Measurements from ENCODE around the gene PNKP. TPM values are rescaled to one million over a fixed set of nuclear protein-coding genes. Genes with fewer than 3 reads are reported as not detected.
A peak's percentile ranks its signal among the peaks of the same experiment; 100 is the strongest.

The PNKP gene
- total and polyA plus RNA-seq, 9 of the 15 experiments (the other 6 are each of a cell fraction or from before 2014, with no cell fraction given) = 2.8 to 85.4 (median 25.3) TPM

GRCh38 chr19:49889687-49890348 is 22.4 kb upstream of the PNKP start (continued):
- TF ChIP-seq ZBTB11 (CRISPR knock-in tag; IDR thresholded peaks at IDR 0.05) = no peak; a peak in 2 of 6 replicates
- TF ChIP-seq THAP12 (CRISPR knock-in tag; IDR thresholded peaks at IDR 0.05) = no peak
- TF ChIP-seq TCF3 (CRISPR knock-in tag; IDR thresholded peaks at IDR 0.05) = peak; percentile 59
- TF ChIP-seq CCAR2 (IDR thresholded peaks at IDR 0.05; ENCODE audit: low read depth, low read length) = no peak
- peak; percentile 97 for TF ChIP-seq CBX1 (IDR thresholded peaks at IDR 0.05; ENCODE audit: low read depth)
- TF ChIP-seq MAZ (CRISPR knock-in tag; conservative IDR thresholded peaks at IDR 0.05 in 1 of 2, IDR thresholded peaks at IDR 0.05 in 1 of 2) = peak; percentile 71 to 95
- no peak for TF ChIP-seq ZNF311 (CRISPR knock-in tag; IDR thresholded peaks at IDR 0.05)
- TF ChIP-seq NR4A1 (CRISPR knock-in tag; IDR thresholded peaks at IDR 0.05) = no peak
- peak; percentile 84; the same call in 1 of the 2 replicates for TF ChIP-seq NR4A1 (tag; IDR thresholded peaks at IDR 0.05)
- TF ChIP-seq SAFB (IDR thresholded peaks at IDR 0.05; ENCODE audit: borderline replicate concordance, low read depth, low read length) = peak; percentile 42; the same call in 1 of the 2 replicates
- peak; percentile 95 for TF ChIP-seq MTA3 (IDR thresholded peaks at IDR 0.05; ENCODE audit: borderline replicate concordance)
- TF ChIP-seq RB1 (IDR thresholded peaks at IDR 0.05; ENCODE audit: low read depth) = peak; percentile 93
- peak; percentile 82 for TF ChIP-seq CCNT2 (IDR thresholded peaks at IDR 0.05; ENCODE audit: borderline replicate concordance, extremely low read depth, insufficient read length, low read depth, low read length)
- TF ChIP-seq KLF16 (IDR thresholded peaks at IDR 0.05) = peak; percentile 91
- peak; percentile 99 for TF ChIP-seq E2F1 (CRISPR knock-in tag; IDR thresholded peaks at IDR 0.05)
- TF ChIP-seq RFX1 (IDR thresholded peaks at IDR 0.05) = no peak
- TF ChIP-seq NFIC (IDR thresholded peaks at IDR 0.05) = peak; percentile 70
- peak; percentile 91 for TF ChIP-seq RBFOX2 (IDR thresholded peaks at IDR 0.05; ENCODE audit: low read depth, low read length)
- peak; percentile 42 for TF ChIP-seq ATF1 (CRISPR knock-in tag; IDR thresholded peaks at IDR 0.05)
- peak; percentile 94 for TF ChIP-seq ATF1 (tag; IDR thresholded peaks at IDR 0.05)
- TF ChIP-seq FOXK2 (conservative IDR thresholded peaks at IDR 0.05 in 1 of 2, IDR thresholded peaks at IDR 0.05 in 1 of 2; ENCODE audit: low read depth in 2 of 2) = peak; percentile 52 to 70; a peak in 2 of 4 replicates
